Measurements from ENCODE around the gene ADCY6. TPM values are rescaled to one million over a fixed set of nuclear protein-coding genes. Genes with fewer than 3 reads are reported as not detected.

ADCY6 gene
- total and polyA plus RNA-seq, 2 donors (not counting 3 experiments of a cell fraction or from before 2014, with no cell fraction given) = 37.0 to 46.2 TPM

- FAIRE-seq (no peak), DNase-seq (ENCODE audit: low read depth, low spot score) (no peak)
- Histone ChIP-seq H3K4me3 (replicated peaks in 1 of 3; ENCODE audit: insufficient read depth in 1 of 3, low read depth in 1 of 3, low read length in 3 of 3) (no peak overlapping the region), H3K4me1 (ENCODE audit: control insufficient read depth, extremely low read depth, insufficient read depth, low read length) (no peaks in the 10 kb centered on the region), H2AFZ (ENCODE audit: low read depth, low read length) (no peak overlapping the region), H3K9me3 (replicated peaks; ENCODE audit: control insufficient read depth, insufficient read depth, low read length) (no peaks in the 10 kb centered on the region), H3K27ac (ENCODE audit: insufficient read depth, low read depth, low read length) (no peak overlapping the region), H3K36me3 (ENCODE audit: control insufficient read depth in 2 of 2, extremely low read depth in 1 of 2, insufficient read depth in 2 of 2, low read length in 2 of 2) (no peaks in the 10 kb centered on the region), H3K9me1 (replicated peaks; ENCODE audit: control insufficient read depth, extremely low read depth, insufficient read depth, low read length) (no peaks in the 10 kb centered on the region), H3K9ac (replicated peaks; ENCODE audit: extremely low read depth, insufficient read depth, low read length) (no peak overlapping the region), H3K27me3 (ENCODE audit: control insufficient read depth in 2 of 2, insufficient read depth in 2 of 2, low read length in 2 of 2) (peaks cover 0 to 3% of the 10 kb centered on the region in 2 experiments), H3K4me2 (ENCODE audit: insufficient read depth, low read length) (no peak overlapping the region), H4K20me1 (replicated peaks; ENCODE audit: control insufficient read depth, extremely low read depth, insufficient read depth, low read length) (no peaks in the 10 kb centered on the region), H3K79me2 (ENCODE audit: control insufficient read depth, insufficient read depth, low read length) (no peaks in the 10 kb centered on the region)
- BruUV-seq (replicated peaks) = no TSS peak
- dilution Hi-C loops (cut with MboI; ENCODE audit: extremely low pct_ligation_motif_present, low sequenced_read_pairs) = no loop called here
- ChIA-PET CTCF (interaction anchor here (16.5 kb wide), 1 partner anchor 43 kb away, joined by 606 read pairs; no protein-coding TSS in a partner anchor), POLR2A (no interaction called here)
- no peak for TF ChIP-seq MAX (IDR thresholded peaks at IDR 0.05; ENCODE audit: insufficient read depth, insufficient read length)
- intact Hi-C loops (cut with micrococcal nuclease) = no loop called here
These were observed 11.6 kb upstream of the ADCY6 start for GRCh38 chr12:48800457-48800856.

- Histone ChIP-seq H3K27me3 (ENCODE audit: control insufficient read depth in 2 of 2, insufficient read depth in 2 of 2, low read length in 2 of 2) (peaks cover 0 to 1% of the 10 kb centered on the region in 2 experiments), H2AFZ (ENCODE audit: low read depth, low read length) (no peak overlapping the region), H3K9me3 (replicated peaks; ENCODE audit: control insufficient read depth, insufficient read depth, low read length) (no peaks in the 10 kb centered on the region), H3K4me3 (replicated peaks in 1 of 3; ENCODE audit: insufficient read depth in 1 of 3, low read depth in 1 of 3, low read length in 3 of 3) (no peak overlapping the region), H3K27ac (ENCODE audit: insufficient read depth, low read depth, low read length) (no peak overlapping the region), H3K9me1 (replicated peaks; ENCODE audit: control insufficient read depth, extremely low read depth, insufficient read depth, low read length) (no peaks in the 10 kb centered on the region), H4K20me1 (replicated peaks; ENCODE audit: control insufficient read depth, extremely low read depth, insufficient read depth, low read length) (no peaks in the 10 kb centered on the region), H3K9ac (replicated peaks; ENCODE audit: extremely low read depth, insufficient read depth, low read length) (no peak overlapping the region), H3K4me1 (ENCODE audit: control insufficient read depth, extremely low read depth, insufficient read depth, low read length) (no peaks in the 10 kb centered on the region), H3K4me2 (ENCODE audit: insufficient read depth, low read length) (no peak overlapping the region), H3K36me3 (ENCODE audit: control insufficient read depth in 2 of 2, extremely low read depth in 1 of 2, insufficient read depth in 2 of 2, low read length in 2 of 2) (no peaks in the 10 kb centered on the region), H3K79me2 (ENCODE audit: control insufficient read depth, insufficient read depth, low read length) (no peaks in the 10 kb centered on the region)
- no peak for TF ChIP-seq CTCF (IDR thresholded peaks at IDR 0.05; ENCODE audit: extremely low read depth in 1 of 2, insufficient read depth in 1 of 2, low read depth in 1 of 2, low read length in 2 of 2)
- no peak for TF ChIP-seq POLR2AphosphoS5 (IDR thresholded peaks at IDR 0.05; ENCODE audit: insufficient read depth, low read depth, low read length)
- TF ChIP-seq EZH2 (IDR thresholded peaks at IDR 0.05; ENCODE audit: borderline replicate concordance, low read depth, low read length, severe bottlenecking) = no peak
- TF ChIP-seq POLR2A (IDR thresholded peaks at IDR 0.05; ENCODE audit: low read depth, low read length) = no peak
- no peak for TF ChIP-seq MYC (IDR thresholded peaks at IDR 0.05; ENCODE audit: low read depth, low read length)
- no peak for TF ChIP-seq GATA2 (IDR thresholded peaks at IDR 0.05; ENCODE audit: insufficient read depth, insufficient read length, low read depth, low read length)
- no peak for TF ChIP-seq FOS (IDR thresholded peaks at IDR 0.05; ENCODE audit: borderline replicate concordance, insufficient read depth, low read length)
- TF ChIP-seq MAX (IDR thresholded peaks at IDR 0.05; ENCODE audit: insufficient read depth, insufficient read length) = no peak
- TF ChIP-seq JUN (IDR thresholded peaks at IDR 0.05; ENCODE audit: borderline replicate concordance, insufficient read depth, insufficient read length, low read depth) = no peak
- dilution Hi-C loops (cut with MboI; ENCODE audit: extremely low pct_ligation_motif_present, low sequenced_read_pairs) (no loop called here), intact Hi-C loops (cut with micrococcal nuclease) (loop anchor here (1.0 kb wide), 1 partner anchor 44 kb away; no protein-coding TSS in a partner anchor)
- ChIA-PET CTCF (interaction anchor here (1.4 to 16.5 kb wide), 5 partner anchors 12 to 254 kb away, joined by 3 to 606 read pairs (median 18); no protein-coding TSS in a partner anchor), POLR2A (no interaction called here)
- DNase-seq (ENCODE audit: low read depth, low spot score) = no peak
- BruUV-seq (replicated peaks) = no TSS peak
- no peak for FAIRE-seq
These were observed 8.1 kb upstream of the ADCY6 start for GRCh38 chr12:48796976-48797375.
